GM04504 (cell line): ENCODE measurements around the gene ZNF451.

Experiments
- DNase-seq: peaks from one replicate; pipeline ENCODE4 v3.0.0-alpha.2; 2012; ENCODE audit warnings: low read depth

The ZNF451 gene

DNA sequence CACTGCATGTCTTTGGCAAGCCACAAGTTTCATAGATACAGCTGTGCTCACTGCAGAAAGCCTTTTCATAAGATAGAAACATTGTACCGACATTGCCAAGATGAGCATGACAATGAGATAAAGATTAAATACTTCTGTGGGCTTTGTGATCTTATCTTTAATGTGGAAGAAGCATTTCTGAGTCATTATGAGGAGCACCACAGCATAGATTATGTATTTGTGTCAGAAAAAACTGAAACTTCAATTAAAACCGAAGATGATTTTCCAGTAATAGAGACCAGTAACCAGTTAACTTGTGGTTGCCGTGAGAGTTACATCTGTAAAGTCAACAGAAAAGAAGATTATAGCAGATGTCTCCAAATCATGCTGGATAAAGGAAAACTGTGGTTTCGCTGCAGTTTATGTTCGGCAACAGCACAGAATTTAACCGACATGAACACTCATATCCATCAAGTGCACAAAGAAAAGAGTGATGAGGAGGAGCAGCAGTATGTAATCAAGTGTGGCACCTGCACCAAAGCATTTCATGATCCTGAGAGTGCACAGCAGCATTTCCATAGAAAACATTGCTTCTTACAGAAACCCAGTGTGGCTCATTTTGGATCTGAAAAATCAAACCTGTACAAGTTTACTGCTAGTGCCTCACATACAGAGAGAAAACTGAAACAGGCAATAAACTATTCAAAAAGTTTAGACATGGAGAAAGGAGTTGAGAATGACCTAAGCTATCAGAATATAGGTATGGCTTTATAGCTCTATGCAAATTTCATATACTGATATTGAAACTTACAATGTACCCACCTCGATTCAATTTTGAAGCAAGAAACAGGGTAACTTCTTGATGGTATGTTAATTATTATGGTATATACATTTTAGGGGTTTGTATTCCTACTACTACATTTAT lies 58.2 kb downstream of the ZNF451 start:
- DNase-seq: no peak

DNA sequence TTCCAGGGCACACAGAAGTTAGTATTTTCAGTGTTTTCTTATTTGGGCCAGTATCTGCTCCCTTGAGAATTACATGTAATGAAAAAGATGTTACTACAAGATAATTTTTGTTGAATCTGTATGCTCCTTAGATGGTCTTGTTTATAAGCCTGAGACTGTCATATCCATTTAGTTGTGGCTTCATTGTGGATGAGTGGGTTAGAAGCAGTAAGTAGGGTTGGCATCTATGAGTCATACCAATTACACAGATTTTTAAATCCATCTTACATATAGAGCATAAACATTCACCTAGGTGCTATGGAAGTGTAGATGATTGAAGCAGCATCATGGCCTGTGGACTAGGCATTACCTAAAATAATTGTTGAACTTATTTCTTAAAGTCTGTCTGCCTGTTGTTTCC lies 68.7 kb downstream of the ZNF451 start:
- no peak for DNase-seq

DNA sequence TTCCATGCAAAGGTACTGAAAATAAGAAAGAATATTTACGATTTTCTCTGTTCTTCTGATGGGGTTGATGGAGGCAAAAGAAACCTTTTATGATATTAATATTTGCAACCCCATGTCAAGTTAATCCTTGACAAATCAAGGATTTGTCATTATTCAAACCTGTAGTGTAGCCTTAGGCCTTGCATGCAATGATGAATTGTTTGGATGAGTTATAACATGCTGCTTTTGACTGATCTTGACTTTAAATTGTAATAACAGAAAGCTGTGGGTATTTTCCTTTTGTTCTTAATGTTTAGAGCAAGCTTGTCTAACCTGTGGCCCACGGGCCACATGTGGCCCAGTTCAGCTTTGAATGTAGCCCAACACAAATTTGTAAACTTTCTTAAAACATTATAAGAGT lies 69.1 kb downstream of the ZNF451 start:
- no peak for DNase-seq

- no peak for DNase-seq
Measured at GRCh38 chr6:57162028-57162427, 72.0 kb downstream of the ZNF451 start.

- DNase-seq: no peak
Measured at GRCh38 chr6:57162516-57162915, 72.5 kb downstream of the ZNF451 start.

DNA sequence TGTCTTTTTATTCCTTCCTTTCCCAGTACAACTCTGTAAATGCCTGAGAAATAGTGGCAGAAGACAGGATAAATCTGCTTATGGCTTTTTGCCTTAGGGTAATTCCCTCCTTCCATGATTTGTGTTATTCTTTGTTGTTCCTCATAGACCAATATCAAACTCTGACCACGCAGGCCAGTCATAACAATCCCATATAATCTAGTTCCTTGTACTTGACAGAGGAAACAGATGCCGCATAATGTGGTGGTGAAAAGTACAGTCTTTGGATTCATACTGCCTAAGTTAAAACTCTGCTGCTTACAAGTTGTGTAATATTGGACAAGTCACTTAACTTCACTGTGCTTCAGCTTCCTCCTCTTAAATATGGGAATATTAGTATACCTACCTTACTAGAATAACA lies 74.0 kb downstream of the ZNF451 start:
- no peak for DNase-seq

DNA sequence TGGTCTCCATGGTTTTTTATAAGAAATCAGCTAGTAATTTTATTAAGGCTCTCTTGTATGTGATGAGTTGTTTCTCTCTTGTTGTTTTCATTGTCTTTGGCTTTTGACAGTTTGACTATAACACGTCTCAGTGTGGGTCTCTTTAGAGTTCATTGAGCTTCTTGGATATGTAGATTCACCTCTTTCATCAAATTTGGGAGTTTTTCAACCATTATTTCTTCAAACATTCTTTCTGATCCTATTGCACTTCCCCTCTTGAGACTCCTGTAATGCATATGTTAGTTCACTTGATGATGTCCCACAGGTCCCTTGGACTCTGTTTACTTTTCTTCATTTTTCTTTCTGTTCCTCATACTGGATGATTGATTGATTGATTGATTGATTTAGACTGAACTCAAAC lies 75.1 kb downstream of the ZNF451 start:
- no peak for DNase-seq

DNA sequence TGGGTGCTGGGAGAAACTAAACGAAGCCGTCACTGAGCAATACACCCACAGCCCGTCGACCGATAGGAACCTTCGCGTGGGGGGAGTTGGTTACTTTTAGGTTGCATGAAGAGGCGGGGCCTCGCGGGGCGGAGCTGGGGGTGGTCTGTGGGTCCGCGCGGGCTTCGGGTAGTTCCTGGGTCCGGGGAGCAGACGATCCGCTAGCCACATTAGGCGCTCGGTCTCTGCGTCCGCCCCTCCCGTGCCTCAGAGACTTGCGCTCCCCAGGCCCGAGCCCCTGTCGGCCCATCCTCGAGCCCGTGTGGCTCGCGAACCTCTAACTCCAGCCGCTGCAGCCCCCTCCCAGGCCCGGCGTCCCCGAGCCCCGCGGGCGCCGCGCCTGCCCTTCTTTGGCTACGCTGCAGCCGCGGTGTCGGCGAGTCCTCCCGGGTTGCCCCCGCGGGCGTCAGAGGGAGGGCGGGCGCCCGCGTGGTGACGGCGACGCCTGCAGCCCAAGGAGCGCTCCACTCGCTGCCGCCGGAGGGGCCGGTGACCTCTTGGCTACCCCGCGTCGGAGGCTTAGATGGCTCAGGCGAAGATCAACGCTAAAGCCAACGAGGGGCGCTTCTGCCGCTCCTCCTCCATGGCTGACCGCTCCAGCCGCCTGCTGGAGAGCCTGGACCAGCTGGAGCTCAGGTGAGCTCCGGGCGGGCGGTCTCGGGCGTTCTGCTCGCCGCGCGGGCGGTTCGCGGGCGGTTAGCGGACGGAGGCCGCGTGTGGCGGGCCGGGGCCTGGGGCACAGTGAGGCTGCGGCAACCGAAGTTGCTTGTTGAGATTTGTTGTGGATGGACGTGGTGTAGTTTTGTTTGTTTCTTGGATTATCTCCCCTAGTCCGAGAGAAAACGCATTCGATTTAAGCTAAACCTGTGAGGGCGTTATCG lies 82.4 kb downstream of the ZNF451 start, which contains the start of gene BAG2:
TSS of gene BAG2 (plus strand) at position 191 of the 920 bp plus-strand sequence. CDS start at position 563, 372 bp downstream.
- DNase-seq: peak; percentile 72

DNA sequence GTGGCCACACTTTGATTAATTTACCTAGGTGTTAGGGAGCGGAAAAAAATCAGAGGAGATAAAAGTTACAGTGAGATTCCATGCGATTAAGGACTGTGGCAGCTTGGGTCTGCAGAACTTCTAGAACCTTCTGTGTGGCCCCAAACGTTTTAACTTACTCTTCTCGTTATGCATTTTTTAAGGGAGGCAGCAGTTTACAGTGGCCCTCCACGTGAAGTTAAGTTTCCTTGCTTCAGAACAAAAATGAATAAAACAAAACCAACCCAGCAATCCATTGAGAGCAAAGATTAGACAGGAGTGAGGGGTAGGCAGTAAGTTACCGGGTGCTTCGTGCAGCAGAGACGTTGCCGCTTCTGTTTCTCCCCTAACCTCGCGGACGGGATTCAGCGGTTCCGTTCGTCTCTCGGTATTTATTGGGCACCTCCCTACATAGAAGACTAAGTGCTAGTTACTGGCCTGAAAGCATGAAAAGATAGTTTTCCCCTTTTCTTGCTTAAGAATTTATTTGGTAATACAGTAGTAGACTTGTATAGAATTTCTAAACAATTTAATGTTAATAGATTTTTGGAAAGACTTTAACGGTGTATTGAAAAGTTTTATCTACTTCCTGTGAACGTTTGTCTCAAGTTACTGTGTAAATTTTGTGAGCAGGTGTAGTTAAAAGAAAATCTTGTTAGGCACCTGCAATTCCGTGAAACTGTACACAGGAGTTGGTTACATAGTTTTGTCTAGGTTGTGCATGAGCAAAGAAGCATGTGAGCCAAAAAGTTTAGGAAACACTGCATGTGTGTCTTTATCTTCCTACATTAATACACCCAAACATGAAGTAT lies 83.3 kb downstream of the ZNF451 start:
- no peak for DNase-seq

DNA sequence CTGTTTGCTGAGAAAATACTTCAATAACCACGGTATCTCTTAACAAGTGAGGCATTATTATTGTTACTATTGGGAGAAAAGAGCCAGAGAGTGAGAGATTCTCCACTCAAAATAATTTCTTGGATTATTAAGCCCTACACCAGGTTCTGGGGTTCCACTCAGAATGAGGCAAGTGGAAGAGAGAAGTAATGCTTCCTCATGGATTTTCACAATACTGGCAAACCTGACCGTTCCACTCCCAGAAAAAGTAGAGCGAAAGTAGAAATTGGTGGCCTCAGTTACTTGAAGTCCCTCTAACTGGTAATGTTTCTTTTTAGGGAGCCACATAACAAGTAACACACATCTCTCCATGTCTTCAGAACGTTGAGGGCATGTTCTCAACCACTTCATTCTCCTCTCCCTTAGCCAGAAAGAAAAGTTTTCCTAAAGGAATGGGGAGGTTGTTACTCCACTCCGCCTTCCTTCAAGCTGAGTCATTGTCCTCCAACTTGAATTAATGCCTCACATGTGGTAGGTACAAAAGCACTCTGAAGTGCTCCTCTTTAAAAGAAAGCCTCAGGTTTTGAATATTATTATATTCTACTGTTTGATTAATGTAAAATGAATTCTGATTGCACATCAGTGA lies 84.0 kb downstream of the ZNF451 start:
- DNase-seq: peak; percentile 57

- DNase-seq: no peak
Measured at GRCh38 chr6:57174511-57174907, 84.5 kb downstream of the ZNF451 start.

DNA sequence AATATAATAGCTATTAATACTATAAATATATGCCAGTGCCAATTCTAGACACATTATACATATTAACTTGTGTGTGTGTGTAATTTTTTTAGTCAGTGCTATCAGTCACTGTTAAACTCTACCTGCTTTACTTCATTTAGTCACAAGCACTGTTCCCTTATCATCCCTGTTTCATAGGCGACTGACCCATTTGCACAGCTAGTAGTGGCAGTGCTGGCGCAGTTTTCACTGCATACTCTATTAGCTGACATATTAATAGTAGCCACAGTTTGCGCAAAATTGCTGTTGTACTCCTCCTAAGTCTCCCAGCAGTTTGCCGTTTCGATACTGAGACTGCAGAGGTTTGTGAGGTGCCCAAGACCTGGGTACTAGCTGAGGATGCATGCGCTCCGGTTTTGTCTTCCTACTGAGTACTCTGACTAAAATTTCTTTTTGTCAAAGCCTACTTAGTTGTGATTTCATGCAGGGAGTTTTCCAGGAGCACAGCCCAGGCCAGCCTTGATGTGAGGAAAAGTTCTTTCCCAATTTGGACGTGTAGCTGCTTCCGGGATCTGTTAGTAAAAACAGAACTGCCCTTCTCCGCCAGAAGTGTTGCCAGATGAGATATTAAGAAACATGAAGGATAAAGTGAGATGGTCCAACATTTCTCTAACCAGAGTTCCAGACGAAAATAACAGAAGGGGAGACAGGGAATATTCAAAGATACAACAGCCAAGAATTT lies 87.7 kb downstream of the ZNF451 start:
- peak; percentile 38 for DNase-seq

DNA sequence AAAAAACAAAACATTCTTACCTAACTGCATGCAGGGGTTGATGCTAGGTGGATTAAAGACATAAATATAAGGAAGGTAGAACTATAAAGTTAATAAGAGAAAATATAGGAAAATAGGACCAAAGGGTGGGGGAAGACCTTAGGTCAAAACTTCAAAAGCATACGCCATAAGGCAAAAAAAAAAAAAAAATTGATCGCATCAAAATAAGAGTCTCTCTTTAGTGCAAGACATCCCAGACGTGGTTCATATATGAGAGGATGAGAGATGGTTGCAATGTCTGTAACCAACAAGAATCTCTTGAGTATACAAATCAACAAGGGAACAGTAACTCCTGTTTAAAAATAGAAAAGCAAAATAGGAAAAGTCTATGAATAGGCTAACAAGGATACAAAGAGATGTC lies 90.6 kb downstream of the ZNF451 start:
- DNase-seq: no peak

GRCh38 chr6:57182017-57182432 lies 92.0 kb downstream of the ZNF451 start:
- DNase-seq: no peak

DNA sequence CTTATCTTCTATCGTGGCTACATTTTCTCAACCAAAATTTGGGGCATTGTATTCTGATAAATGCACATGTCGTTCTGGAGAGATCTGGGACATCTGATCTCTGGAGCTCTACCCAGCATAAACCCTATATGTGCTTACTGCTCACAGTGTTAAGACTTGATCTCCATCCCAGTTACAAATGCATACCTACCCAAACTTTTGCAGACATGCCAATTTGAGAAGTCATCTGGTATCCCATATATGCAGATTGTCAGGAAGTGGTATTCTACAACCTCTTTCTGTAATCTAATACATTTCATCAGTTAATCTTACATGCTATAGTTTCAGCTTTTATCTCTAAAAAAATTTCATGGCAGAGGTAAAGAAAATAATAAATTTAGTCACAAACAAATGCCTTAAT lies 93.3 kb downstream of the ZNF451 start:
- no peak for DNase-seq

GRCh38 chr6:57190140-57190539 lies 100.2 kb downstream of the ZNF451 start:
- peak; percentile 28 for DNase-seq

DNA sequence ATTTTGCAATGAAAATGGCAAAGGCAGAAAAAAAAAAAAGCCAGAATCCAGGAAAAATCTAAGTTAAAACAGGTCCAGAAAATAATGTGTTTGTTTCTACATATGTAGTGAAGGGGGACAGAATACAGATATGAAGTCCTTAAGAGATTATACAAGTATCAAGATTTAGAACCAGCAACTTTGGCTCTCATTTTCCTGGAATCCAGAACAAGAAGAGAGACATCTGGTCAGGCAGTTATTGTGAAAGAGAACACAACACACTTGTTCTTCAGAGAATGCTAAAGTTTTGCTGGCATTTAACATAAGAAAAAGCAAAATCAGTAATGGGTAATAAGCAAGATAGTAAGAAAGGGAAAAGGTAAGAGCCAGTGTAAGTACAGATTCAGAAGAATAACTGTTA lies 103.2 kb downstream of the ZNF451 start:
- no peak for DNase-seq

GRCh38 chr6:57195457-57195856 lies 105.5 kb downstream of the ZNF451 start:
- no peak for DNase-seq

DNA sequence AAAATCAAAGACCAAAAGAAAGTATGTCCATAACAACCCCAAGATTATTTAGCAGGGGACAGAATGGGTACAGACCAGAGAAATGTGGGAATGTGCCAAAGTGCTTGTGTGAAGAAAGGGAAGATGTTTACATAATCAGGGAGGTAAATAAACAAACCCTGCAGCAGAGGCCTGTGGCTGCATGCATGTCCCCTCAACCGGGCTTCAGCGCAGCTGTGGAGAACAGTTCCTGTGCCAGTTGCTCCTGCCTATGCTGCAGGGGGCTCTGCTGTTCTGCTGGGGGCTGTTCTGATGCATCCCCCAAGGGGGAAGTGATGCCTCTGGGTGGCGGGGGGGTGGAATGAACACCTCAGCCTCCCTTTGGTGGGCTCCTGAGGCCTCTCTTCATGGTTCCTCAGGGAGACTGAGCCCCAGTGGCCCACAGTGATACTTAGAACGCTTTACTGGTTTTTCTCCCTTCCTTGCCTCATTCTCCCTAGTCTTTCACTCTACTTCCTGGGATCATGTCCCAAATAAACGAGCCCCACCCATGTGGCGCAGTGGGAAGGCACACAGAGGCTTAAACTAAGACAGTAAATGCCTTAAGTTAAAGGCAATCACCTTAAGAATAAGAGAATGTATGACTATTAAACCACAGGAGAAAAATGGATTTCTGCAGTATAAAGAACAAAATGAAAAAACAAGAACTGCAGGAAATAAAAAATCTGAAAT lies 109.1 kb downstream of the ZNF451 start:
- DNase-seq: no peak

DNA sequence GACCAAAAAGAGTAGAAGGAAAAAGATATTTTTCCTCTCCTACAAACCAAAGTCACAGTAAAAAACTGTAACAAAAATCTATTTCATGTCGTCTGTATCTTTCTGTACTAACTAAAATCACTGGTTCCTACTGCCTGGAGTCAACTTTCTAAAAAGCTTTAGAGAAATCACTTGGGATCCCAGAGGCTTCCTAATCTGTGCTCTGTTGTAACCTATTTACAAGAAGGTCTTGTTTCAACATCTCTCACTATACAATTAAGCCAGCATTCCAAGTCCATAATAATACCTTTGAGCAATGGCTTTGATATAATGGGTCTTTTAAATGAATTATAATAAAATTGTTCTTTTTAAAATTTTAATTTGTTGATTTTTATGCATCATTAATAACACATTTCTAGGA lies 111.7 kb downstream of the ZNF451 start:
- DNase-seq: no peak
